IPS-NIHi11 (cell line): Measurements from ENCODE around the gene SLC7A7.
"Not testable (repeated sequence)": the region's sequence is repeated elsewhere in the genome, so short reads cannot be mapped to it uniquely, and the experiment has no call there.

ENCODE experiments used
- DNase-seq: peaks from one replicate; pipeline ENCODE4 v3.0.0; 2012; ENCODE audit warnings: mixed read lengths, low spot score

SLC7A7 gene

DNA sequence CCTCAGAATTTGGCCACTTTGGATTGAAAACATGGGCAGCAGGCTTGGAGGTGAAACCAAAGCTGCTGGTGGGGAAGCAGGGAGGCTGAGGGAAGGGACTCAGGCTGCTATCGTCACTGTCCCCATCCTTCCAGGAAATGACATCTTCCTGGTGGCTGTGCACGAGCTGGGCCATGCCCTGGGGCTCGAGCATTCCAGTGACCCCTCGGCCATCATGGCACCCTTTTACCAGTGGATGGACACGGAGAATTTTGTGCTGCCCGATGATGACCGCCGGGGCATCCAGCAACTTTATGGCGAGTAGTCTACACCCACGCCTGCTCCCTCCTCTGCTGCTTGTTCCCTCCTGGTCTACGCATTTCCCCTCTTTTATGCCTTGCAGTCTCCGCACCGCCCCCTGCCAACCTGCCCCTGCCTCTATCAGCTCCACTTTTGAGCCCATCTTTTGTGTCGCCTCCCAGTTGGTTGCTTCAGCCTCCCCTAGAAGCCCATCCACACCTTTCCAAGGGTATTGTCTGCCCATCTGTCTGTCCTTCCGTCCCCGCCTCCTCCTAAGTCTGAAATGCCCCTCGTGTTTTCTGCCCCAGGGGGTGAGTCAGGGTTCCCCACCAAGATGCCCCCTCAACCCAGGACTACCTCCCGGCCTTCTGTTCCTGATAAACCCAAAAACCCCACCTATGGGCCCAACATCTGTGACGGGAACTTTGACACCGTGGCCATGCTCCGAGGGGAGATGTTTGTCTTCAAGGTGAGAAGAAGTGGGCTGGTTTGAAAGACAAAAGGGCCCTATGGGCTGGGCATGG, 28.1 kb upstream of the SLC7A7 start:
- DNase-seq: no peak

DNA sequence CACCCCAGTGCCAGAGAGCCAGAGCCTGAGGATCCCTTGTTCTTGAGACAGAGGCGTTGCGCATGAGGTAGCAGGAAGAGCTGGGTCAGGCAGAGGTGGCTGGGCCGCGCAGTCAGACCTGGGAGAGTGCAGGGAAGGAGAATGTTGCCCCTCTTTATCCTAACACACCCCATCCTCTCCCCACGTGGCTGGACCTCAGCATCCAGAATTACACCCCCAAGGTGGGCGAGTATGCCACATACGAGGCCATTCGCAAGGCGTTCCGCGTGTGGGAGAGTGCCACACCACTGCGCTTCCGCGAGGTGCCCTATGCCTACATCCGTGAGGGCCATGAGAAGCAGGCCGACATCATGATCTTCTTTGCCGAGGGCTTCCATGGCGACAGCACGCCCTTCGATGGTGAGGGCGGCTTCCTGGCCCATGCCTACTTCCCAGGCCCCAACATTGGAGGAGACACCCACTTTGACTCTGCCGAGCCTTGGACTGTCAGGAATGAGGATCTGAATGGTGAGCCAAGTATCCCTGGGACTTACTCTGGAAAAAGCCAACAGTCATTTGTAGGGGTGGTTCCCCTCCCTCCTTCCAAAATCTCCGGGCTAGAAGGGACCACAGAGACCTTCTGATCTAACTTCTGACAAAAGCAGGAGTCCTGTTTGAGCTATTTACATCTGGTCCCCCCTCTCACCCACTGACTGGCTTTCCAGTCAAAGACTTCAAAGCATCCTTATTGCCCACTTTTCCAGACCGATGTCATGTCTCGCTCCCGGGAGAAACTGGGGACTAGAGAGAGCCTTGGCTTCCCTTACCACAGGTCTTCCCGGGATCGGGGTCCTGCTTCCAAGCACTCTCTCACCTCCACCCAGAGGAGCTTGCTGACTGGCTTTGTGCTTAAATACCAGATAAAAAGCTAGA, 27.2 kb upstream of the SLC7A7 start:
- no peak for DNase-seq

DNA sequence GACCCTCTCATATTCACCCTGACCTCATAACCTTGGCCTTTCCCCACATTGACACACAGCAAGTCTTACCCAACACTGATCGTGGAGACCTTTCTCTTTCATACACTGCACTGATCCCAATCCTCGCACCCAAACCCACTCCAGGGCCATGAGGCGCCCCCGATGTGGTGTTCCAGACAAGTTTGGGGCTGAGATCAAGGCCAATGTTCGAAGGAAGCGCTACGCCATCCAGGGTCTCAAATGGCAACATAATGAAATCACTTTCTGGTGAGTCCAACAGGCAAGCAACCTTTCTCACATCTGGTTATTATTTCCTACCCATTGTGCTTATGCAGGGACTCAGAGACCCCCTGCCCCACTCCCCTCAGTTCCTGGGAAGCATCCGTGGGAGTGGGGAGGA, 26.5 kb upstream of the SLC7A7 start:
- no peak for DNase-seq

DNA sequence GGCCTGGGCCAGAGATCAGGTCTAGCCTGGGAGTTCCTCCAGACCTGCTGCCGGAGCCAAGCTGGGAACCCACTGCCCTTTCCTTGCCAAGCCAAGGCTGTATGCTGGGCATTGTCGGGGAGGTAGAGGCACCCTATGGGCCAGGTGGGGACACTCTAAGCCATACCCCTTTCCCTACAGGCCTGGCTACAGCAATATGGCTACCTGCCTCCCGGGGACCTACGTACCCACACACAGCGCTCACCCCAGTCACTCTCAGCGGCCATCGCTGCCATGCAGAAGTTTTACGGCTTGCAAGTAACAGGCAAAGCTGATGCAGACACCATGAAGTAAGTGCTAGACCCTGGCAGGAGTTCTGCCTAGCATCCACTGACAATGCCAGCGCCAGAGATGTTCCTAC, 26.1 kb upstream of the SLC7A7 start:
- DNase-seq: no peak

DNA sequence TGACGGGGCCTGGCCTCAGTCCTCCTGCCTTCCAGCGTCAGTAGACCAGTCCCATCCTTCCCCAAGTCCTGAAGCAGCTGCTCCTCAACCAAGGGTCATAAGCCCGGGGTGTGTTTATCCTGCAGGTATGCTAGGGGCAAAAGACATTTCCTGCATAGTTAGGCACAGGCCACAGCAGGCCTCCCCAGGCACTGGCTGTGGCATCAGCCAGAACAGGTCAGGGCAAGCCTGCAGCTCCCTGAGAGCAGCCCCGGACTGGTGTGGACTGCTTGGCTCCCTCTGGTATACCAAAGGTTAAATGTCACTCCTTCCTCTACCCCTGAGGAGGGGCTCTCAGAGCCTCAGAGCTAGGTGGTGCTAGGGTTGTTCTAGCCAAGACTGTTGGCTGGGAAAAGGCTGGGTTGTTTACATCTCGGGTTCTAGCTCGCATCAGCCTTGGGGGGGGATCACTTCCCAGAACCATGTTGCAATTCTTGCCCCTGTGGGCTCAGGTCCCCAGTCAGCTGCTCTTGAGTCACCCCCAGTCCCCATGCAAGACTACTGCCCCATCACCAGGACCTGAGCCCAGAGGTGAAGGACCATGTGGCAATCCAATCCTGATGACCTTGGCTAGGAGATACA, 24.0 kb upstream of the SLC7A7 start:
- no peak for DNase-seq

DNA sequence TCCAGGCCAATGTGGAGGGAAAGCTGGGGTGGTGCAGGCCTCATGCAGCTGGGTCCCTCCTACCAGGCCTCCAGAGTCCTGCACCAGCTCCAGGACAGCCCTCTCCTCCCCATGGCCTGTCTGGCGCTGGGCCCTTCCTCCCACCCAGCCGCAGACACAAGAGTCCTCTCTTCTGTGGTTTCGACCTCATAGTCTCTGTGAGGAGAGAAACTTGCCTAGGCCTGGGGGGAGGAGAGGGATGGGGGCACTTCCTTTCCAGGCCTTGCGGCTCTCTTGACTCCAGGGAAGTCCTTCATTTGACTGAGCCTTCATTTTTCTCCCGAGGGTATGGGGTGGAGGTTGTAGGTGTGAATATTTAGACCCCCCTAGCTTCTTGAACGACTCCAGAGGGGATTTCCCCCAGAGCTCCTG, 23.4 kb upstream of the SLC7A7 start:
- no peak for DNase-seq

DNA sequence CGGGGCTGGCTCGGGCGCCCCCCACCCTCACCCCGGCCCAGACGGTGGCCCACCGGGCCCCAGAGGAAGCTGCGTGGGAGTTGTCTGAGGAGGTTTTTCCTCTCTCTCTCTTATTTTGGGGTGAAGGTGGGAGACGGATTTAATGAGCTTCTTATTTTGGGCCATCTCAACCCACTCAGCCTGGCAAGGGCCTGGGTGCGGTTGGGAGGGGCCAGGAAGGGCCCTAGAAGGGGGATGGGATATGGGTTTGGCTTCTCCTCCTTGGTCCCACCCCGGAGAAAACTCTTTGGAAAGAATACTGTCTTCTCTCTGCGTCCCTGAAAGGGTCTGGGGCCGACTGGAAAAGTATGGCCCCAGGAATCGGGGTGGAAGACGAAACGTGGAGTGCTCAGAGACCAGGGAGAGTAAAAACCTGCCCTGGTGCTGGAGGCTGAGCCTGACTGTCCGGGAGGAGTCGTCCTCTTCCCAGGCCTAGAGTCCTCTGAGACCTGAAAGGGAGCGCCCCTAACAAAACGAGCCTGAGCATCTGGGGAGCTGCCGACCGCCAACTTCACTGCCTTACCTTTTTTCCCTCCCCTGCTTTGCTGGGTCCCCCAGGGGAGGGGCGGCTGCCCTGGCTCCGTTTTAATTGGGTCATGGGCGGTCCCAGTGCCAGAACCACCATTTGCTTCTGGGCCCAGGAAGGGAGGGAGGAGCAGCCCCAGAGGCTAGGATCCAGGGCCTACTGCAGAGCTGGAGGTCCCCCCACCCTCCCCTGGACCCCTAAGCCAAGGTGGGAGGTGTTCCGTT, 22.7 kb upstream of the SLC7A7 start:
- DNase-seq: no peak

DNA sequence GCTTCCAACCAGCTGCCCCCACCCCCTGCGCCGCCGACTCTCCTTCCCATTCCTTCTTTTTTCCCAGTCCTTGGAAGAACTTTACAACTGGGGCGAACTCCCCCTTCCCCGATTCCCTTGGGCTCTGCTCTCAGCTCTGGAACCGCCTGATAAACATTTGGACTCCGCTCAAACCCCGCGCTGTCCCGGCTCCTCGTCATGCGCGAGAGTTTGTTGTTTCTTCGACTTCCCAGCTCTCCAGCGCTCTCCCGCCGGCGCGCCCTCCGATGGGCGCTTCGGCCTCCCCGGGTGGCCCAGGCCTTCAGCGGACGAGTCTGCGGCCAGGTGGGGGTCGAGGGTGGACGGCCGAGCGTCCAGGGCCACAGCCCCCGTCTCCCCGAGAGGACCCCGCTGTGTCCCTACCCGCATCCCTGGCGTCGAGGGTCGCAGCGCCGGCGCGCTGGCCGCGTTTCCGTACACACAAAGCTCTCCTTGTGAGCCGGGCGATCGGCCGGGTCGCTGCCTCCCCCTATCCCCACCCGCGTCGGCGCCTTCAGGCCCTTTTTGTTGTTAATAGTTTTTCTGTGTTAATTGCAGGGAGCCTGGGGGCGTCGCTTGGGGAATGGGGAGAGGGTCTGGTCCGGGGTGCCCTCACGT, 22.0 kb upstream of the SLC7A7 start:
- DNase-seq: no peak

DNA sequence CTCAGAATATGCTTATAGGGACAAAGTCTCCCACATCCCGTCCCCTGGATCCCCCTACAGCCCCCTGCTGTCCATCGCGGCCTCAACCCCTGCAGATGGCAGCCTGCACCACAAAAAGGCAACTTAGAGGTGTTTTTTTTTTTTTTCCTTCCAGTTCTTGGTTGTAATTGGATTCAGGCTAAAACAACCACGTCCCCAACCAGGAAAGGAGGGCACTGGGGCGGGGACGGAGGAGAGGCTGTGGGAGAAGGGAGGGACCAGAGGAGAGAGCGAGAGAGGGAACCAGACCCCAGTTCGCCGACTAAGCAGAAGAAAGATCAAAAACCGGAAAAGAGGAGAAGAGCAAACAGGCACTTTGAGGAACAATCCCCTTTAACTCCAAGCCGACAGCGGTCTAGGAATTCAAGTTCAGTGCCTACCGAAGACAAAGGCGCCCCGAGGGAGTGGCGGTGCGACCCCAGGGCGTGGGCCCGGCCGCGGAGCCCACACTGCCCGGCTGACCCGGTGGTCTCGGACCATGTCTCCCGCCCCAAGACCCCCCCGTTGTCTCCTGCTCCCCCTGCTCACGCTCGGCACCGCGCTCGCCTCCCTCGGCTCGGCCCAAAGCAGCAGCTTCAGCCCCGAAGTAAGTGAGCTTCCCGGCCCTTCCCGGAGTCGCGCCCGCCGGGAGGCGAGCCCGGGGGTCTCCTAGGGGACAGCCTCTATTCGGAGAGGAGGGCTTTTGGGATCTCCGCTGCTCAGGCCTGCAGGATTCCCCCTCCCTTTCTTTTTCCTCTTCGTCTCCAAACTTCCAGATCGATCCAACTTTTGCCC, 21.3 kb upstream of the SLC7A7 start, which contains the start of gene MMP14:
Gene MMP14, plus strand, starts transcription at position 285 of the 813 bp plus-strand sequence. Its CDS starts 233 bp downstream, at position 518.
- DNase-seq: peak; percentile 82

DNA sequence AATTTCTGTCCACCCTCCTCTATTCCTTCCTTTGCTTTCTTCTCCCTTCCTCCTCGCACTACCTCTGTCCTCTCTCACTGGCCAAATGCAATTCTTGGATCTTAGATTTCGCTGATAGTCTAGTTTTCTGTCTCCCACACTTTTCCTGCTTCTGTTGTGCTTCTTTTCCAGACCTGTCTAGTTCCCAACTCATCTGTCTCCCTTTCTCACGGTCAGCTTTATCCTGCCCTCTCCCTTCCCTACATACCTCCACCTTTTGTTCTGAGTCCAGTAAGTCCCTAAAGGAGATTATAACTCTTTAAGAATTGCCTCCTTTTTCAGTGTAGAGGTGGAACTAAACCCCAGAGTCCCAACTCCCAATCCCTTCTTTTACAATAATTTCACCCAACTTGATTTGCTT, 20.3 kb upstream of the SLC7A7 start:
- no peak for DNase-seq

DNA sequence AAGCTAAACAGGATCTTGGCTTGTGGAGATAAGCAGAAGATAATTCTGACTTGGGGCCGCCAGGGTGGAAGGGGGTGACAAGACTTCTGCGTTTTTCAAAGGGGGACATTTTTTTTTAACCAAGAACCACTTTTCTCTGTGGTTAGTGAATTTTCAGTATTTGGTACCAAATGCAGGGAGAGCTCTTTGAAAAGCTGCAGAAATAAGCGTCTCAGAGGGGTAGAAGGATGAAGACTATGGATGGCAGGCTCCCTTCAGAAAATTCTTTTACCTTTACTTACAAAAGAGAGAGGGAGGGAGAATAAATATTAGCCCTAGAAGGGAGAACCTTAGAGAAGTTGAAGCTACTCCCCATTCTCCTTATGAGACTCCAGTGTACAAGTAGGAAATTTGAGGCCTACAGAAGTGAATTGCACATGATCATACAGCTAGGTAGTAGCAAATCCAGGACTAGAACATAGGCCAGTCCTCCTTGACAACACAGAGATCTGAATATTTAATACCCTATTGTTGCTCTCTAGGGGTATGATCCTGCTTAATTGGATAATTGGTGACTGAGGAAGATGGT, 15.3 kb upstream of the SLC7A7 start:
- DNase-seq: no peak

DNA sequence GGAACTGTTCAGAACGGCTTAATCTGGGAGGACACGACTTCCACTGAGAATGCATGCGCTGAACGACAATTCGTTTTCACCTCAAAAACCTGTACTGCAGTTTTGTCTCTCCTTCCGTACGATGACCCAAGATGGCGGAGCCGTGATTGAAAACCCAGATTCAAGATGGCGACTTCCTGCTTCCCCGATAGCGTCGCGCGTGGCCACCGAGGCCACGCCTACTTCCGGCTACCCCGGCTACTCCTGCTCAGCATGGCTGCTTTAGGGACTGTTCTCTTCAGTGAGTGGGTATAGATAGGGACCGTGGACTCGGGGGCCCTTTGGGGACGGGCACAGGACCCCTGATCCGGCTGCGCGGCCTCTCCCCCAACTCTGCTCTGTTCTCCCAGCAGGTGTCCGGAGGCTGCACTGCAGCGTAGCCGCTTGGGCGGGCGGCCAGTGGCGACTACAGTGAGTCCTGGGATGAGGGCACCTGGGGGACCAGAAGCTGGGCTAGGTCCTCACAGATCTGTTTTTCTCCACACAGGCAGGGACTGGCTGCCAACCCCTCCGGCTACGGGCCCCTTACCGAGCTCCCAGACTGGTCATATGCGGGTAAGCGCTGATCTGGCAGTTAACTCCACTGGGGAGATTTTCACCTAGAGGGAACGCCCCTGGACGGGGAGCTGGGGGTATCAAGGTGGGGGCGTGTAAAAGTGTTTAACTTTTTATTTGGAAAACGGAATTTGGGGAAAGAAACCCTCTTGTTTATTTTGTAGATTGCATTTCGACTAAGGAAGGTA, 14.6 kb upstream of the SLC7A7 start, which contains the start of gene MRPL52:
Gene MRPL52, plus strand, starts transcription at position 227 of the 782 bp plus-strand sequence. Its CDS starts 26 bp downstream, at position 253.
- peak; percentile 84 for DNase-seq

DNA sequence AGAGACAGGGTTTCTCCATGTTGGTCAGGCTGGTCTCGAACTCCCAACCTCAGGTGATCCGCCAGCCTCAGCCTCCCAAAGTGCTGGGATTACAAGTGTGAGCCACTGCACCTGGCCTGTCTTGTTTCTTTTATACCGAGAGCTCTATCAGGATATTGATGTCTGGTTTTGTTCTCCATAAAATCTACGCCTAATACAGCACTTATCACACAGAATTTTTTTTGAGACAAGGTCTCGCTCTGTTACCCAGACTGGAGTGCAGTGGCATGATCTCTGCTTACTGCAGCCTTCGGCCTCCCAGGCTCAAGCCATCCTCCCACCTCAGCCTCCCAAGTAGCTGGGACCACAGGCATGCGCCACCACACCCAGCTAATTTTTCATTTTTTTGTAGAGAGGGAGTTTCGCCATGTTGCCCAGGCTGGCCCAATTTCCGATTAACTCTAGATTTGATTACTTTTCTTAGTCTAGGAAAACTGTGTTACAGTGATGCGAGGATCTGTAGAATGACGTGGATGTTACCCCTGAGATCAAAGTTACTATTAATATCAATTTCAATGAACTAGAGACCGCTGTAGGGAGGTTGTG, 13.9 kb upstream of the SLC7A7 start:
- DNase-seq: not testable (repeated sequence)

DNA sequence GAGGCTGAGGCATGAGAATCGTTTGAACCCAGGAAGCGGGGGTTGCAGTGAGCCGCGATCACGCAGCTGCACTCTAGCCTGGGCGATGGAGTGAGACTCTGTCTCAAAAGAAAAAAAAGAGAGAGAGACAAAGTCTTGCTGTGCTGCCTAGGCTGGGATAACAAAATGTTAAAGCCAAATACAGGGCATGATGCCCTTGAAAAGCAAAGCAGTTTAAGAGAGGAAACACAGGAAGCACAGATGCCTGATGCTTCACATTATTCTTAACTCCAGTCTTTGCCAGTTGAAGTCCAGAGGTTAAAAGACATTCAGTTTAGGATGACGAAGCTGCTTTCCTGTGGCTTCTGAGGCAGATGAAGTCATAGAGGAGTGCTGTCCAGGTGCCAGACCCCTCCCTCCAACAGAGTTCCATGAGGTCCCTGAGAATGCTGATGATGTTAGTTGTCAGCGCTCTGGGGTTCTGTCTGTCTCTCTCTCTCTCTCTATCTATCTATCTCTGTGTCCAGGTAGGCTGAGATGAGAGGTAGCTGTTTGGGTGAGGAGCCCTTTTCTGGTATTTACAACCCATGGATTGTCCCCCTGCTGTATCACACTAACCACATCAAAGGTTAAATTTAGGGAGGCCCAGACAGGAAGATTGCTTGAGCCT, 9.6 kb upstream of the SLC7A7 start:
- no peak for DNase-seq

DNA sequence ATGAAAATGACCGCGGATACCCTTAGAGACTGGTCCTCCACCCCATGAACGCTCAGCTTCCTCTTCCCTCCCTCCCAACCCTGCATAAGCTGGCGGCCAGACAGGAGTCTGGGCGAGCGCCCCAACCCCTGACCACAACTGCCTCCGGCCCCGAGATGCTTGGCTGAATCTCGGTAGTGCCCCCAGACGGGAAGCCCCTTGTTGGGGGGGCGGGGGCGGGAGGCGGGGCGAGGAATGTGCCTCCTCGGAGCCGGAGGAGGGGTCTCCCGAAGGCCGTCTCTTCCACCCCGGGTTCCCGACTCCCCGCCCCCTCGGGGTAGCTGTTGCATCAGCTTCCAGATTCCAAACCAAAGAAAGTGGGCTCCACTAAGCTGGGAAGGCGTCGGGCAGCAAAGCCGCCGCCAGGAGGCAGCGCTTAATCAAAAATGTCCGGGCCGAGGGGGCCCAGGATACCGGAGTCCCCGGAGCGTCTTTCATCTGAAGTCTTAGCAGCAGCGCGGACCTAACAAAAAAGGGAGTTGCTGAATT, 7.4 kb upstream of the SLC7A7 start:
- DNase-seq: peak; percentile 86

DNA sequence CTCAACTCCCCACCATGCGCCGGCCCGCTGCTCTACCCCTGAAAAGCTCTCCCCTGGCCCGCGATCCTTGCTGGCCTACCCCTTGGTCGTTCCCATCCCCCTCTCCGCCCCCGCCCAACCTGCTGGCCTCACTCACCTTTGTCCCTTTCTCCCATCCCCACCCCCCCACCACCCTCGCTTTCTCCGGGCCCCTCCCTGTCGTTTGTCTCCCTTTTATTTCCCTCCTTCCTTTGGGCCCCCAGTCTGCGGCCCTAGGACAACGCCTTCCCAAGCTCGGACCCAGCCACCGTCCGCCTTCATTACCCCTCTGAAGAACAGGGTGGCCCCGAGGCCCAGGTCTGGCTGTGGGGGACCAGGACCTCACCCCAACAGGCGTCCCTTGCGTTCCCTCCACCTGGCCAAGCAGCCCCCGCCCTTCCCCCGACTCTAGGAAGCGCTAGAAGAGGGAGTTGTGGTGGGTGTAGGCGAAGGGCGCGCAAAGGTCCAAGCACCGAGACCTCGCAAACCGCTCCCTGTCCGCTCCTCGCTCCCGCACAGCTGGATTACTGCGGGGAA, 6.9 kb upstream of the SLC7A7 start:
- DNase-seq: peak; percentile 77

DNA sequence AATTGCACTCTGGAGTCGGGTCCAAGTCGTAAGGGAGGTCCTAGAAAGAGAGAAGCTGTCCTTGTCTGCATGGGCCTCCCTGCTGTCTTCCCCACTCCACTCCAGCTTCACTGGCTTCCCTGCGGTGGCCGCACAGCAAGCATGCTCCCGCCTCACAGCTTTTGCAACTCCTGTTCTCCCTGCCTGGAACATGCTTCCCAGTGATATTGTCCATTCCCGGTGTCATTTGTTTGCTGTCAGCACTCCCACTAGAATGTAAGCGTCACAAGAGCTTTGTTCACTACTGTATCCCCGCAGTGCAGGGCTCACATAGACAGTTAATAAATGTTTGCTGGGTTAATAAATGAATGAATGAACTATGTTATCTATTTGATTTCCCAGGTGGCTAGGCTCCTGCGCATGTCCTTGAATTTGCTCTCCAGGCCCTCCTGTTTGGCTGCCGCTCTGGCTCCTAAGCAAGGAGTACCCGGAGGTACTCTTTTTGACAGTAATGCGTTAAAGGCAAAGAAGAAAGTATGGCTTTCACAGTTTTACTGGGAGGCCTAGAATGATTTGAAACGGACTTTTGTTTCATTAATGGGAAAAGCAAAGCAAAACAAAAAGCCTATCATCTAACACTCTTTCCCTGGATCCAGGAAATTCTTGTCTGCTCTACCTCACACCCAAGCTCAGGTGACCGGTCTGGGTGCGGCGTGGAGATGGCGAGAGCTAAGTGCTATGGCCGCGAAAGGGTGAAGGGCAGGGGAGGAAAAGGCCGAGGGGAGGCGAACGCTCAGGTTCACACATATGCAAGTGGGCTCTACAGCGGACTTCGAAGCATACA, 6.2 kb upstream of the SLC7A7 start:
- no peak for DNase-seq
